Smooth muscle cell (in vitro differentiated cells): ENCODE results near the gene BMS1. TPM values are rescaled to one million over a fixed set of nuclear protein-coding genes. Genes with fewer than 3 reads are reported as not detected.

ENCODE experiments used
- DNase-seq: peaks from one replicate; lab custom pipeline; 2025; ENCODE audit not compliant: unreplicated experiment; lab: John Stamatoyannopoulos, UW
- H2AFZ ChIP-seq: fragments of 200-600 bp; sonication (generic); 2 replicates; pipeline ENCODE4 v1.6.0; 2016; ENCODE audit warnings: antibody characterized with exemption, low read depth, mild to moderate bottlenecking
- H3F3A ChIP-seq: fragments of 200-600 bp; sonication (generic); 2 replicates; pipeline ENCODE4 v1.6.0; 2017; ENCODE audit warnings: antibody characterized with exemption, low read depth
- H3K27ac ChIP-seq: fragments of 200-600 bp; sonication (generic); 2 replicates; pipeline ENCODE4 v1.5.1; 2016; ENCODE audit warnings: low read depth, mild to moderate bottlenecking
- H3K27me3 ChIP-seq: fragments of 200-600 bp; sonication (generic); 2 replicates; pipeline ENCODE4 v1.6.1; 2016; ENCODE audit warnings: low read depth, mild to moderate bottlenecking
- H3K36me3 ChIP-seq: fragments of 200-600 bp; sonication (generic); 2 replicates; pipeline ENCODE4 v1.5.1; 2016; ENCODE audit warnings: low read depth
- H3K4me1 ChIP-seq: fragments of 200-600 bp; sonication (generic); 2 replicates; pipeline ENCODE4 v1.5.1; 2016; ENCODE audit warnings: low read depth
- H3K4me2 ChIP-seq: fragments of 200-600 bp; sonication (generic); 2 replicates; pipeline ENCODE4 v1.6.0; 2016; ENCODE audit warnings: mild to moderate bottlenecking
- H3K4me3 ChIP-seq: fragments of 200-600 bp; sonication (generic); 2 replicates; pipeline ENCODE4 v1.5.1; 2016; ENCODE audit warnings: mild to moderate bottlenecking
- H3K79me2 ChIP-seq: fragments of 200-600 bp; sonication (generic); 2 replicates; pipeline ENCODE4 v1.6.0; 2016; ENCODE audit warnings: low read depth, mild to moderate bottlenecking
- H3K9ac ChIP-seq: fragments of 200-600 bp; sonication (generic); 2 replicates; pipeline ENCODE4 v1.6.0; 2016; ENCODE audit warnings: low read depth
- H3K9me3 ChIP-seq: fragments of 200-600 bp; sonication (generic); replicated peaks from 2 replicates; pipeline ENCODE4 v1.5.1; 2016; ENCODE audit warnings: low read depth
- H4K20me1 ChIP-seq: fragments of 200-600 bp; sonication (generic); 2 replicates; pipeline ENCODE4 v1.6.0; 2016; ENCODE audit warnings: low read depth
- WGBS: methylation state at CpG from one replicate; pipeline ENCODE4 v1.1.7; 2016; ENCODE audit warnings: low lambda C conversion rate; 5-methylcytosine and 5-hydroxymethylcytosine counted together
- polyA plus RNA-seq: library from polyadenylated mRNA; unstranded; fragments of >200 nt; fragmentation: Nextera tagmentation; extraction: Ambion mirVana; gene quantifications from 2 replicates; pipeline ENCODE4 v1.2.1, GENCODE V29; 2016
- total RNA-seq: library from RNA; depleted of rRNA; stranded (reverse); fragments of >200 nt; gene quantifications from 2 replicates; pipeline ENCODE4 v1.2.3, GENCODE V29; 2014
- TF ChIP-seq, protein P1 (sequence below): fragments of 200-600 bp; sonication (generic); IDR thresholded peaks from 2 replicates; pipeline ENCODE4 v1.5.1; 2017; ENCODE audit warnings: borderline replicate concordance, mild to moderate bottlenecking, antibody characterized with exemption; ENCODE audit not compliant: insufficient read depth, poor library complexity, severe bottlenecking

Gene BMS1
- total and polyA plus RNA-seq, 2 experiments from 2014 or later = 14.9 to 17.5 TPM

DNA sequence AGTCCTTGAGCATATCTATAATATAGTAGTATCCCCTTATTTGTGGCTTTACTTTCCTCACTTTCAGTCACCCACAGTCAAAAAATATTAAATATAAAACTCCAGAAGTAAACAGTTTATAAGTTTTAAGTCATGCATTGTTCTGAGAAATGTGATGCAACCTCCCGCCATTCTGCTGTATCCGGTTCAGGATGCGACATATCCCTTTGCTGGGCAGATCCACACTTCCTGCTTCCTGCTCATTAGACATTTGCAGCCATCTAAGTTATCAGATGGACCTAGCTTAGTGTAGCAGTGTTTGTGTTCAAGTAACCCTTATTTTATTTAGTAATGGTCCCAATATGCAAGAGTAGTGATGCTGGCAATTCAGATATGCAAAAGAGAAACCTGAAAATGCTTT is 38.9 kb upstream of the BMS1 start:
- Histone ChIP-seq H3K27ac (no peak overlapping the region), H3K79me2 (no peaks in the 10 kb centered on the region), H3K4me2 (no peak overlapping the region), H3K27me3 (no peaks in the 10 kb centered on the region), H2AFZ (no peak overlapping the region), H3K36me3 (no peaks in the 10 kb centered on the region), H3K9me3 (peaks cover 3% of the 10 kb centered on the region), H3K9ac (no peak overlapping the region), H4K20me1 (no peaks in the 10 kb centered on the region), H3K4me3 (no peak overlapping the region), H3K4me1 (no peaks in the 10 kb centered on the region), H3F3A (no peaks in the 10 kb centered on the region)
- 80% methylated on average over 3 of the region's 3 CpGs for WGBS
- TF ChIP-seq, protein P1, sequence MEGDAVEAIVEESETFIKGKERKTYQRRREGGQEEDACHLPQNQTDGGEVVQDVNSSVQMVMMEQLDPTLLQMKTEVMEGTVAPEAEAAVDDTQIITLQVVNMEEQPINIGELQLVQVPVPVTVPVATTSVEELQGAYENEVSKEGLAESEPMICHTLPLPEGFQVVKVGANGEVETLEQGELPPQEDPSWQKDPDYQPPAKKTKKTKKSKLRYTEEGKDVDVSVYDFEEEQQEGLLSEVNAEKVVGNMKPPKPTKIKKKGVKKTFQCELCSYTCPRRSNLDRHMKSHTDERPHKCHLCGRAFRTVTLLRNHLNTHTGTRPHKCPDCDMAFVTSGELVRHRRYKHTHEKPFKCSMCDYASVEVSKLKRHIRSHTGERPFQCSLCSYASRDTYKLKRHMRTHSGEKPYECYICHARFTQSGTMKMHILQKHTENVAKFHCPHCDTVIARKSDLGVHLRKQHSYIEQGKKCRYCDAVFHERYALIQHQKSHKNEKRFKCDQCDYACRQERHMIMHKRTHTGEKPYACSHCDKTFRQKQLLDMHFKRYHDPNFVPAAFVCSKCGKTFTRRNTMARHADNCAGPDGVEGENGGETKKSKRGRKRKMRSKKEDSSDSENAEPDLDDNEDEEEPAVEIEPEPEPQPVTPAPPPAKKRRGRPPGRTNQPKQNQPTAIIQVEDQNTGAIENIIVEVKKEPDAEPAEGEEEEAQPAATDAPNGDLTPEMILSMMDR = no peak
- no peak for DNase-seq

DNA sequence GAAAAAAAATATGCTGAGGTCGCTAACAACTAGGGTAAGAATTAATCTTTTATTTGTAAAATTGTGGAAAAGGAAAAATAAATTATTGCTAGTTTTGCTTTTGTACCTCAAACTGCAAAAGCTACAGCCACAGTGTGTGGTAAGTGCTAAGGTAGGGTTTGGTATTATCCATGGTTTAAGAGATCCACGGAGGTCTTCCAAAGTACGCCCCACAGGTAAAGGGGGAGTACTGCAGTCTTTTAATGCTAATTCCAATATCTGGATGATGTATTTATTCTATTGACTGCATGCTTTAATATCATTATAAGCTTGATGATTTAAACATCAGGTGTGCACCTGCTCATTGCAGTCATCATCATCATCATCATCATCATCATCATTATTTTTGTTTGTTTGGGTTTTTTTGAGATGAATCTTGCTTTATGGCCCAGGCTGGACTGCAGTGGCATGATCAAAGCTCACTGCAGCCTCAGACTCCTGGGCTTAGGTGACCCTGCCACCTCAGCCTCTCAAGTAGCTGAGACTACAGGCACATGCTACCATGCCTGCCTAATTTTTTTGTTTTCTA is 38.4 kb upstream of the BMS1 start:
- no peak overlapping the region for H3K4me3 ChIP-seq
- WGBS = 55% methylated on average over 3 of the region's 3 CpGs
- no peak overlapping the region for H2AFZ ChIP-seq
- H3K27me3 ChIP-seq = no peaks in the 10 kb centered on the region
- no peaks in the 10 kb centered on the region for H4K20me1 ChIP-seq
- TF ChIP-seq, protein P1 = no peak
- H3K27ac ChIP-seq = no peak overlapping the region
- no peaks in the 10 kb centered on the region for H3K4me1 ChIP-seq
- no peaks in the 10 kb centered on the region for H3K79me2 ChIP-seq
- no peak for DNase-seq
- no peaks in the 10 kb centered on the region for H3F3A ChIP-seq
- no peaks in the 10 kb centered on the region for H3K36me3 ChIP-seq
- peaks cover 3% of the 10 kb centered on the region for H3K9me3 ChIP-seq
- no peak overlapping the region for H3K4me2 ChIP-seq
- H3K9ac ChIP-seq = no peak overlapping the region

DNA sequence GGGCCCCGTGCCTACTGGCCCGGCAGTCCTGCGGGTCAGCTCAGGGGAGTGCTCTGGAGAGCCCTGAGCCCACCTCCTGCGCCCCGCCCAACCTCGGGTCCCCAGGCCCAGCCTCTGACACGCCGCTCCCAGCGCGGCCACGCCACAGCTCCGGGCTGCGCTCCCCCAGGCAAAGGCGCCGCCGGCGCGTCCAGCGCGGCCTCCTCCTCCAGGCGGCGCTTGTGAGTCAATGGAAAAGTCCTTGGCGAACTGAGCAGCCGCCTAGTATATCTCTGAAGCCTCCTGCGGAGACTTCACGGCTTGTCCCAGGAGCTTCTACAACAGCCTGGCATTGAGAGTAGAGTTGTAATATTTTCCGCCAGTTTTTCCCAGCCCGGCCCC is 29.5 kb upstream of the BMS1 start:
- H3K9me3 ChIP-seq = no peaks in the 10 kb centered on the region
- peaks cover 41% of the 10 kb centered on the region for H3K27me3 ChIP-seq
- H4K20me1 ChIP-seq = no peaks in the 10 kb centered on the region
- H3K9ac ChIP-seq = no peak overlapping the region
- 4% methylated on average over 28 of the region's 28 CpGs for WGBS
- peak overlapping the region; percentile 54 for H3K4me3 ChIP-seq
- peak; percentile 50 for DNase-seq
- H3K4me1 ChIP-seq = no peaks in the 10 kb centered on the region
- H3K4me2 ChIP-seq = peak overlapping the region; percentile 94
- TF ChIP-seq, protein P1 = peak; percentile 76
- H3K36me3 ChIP-seq = no peaks in the 10 kb centered on the region
- H3F3A ChIP-seq = no peaks in the 10 kb centered on the region
- H3K79me2 ChIP-seq = no peaks in the 10 kb centered on the region
- no peak overlapping the region for H3K27ac ChIP-seq
- peak overlapping the region; percentile 98 for H2AFZ ChIP-seq

DNA sequence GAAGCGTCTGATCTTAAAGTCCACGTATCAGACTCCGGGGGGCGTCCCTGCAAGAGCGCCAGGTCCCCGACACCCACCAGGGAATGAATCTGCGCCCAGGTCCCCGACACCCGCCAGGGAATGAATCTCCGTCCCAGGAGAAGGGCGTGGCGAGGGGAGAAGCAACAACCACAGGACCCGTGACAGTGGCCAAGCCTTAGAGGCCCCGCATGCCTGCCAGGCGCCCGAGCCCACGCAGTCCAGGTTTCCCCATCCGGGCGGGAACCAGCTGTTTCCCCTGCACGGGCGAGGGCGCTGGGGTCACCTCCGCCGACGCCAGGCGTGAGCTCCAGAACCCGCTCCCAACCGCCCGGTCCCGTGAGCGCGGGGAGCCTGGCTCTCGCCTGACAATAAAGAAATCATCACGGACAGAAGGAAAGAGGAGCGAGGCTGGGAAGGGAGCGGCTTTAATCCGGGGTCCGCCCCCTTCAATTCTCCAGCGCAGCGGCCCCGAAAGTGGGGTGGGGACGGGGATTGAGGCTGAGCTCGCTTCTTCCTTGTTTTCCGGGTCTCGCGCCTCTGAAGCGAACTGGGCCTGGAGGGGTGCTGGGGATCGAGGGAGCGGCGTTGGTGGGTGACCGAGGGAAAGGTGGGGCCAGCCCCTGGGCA is 29.0 kb upstream of the BMS1 start:
- Histone ChIP-seq H3K4me3 (peak overlapping the region; percentile 54), H3K27me3 (peaks cover 41% of the 10 kb centered on the region), H3K9ac (no peak overlapping the region), H3K4me2 (peak overlapping the region; percentile 94), H3K79me2 (no peaks in the 10 kb centered on the region), H4K20me1 (no peaks in the 10 kb centered on the region), H3K4me1 (no peaks in the 10 kb centered on the region), H3K27ac (no peak overlapping the region), H2AFZ (peak overlapping the region; percentile 98), H3K36me3 (no peaks in the 10 kb centered on the region), H3K9me3 (no peaks in the 10 kb centered on the region), H3F3A (no peaks in the 10 kb centered on the region)
- 6% methylated on average over 44 of the region's 51 CpGs for WGBS
- TF ChIP-seq, protein P1 = no peak
- no peak for DNase-seq
